Endothelial cell of umbilical vein (primary cell): ENCODE measurements around the gene LIPG. TPM values are rescaled to one million over a fixed set of nuclear protein-coding genes. Genes with fewer than 3 reads are reported as not detected.

Experiments
- BruUV-seq: library from RNA; stranded (reverse); fragments of 400-500 nt; replicated peaks from 2 replicates; lab custom pipeline; 2021; lab: Mats Ljungman, UMichigan
- CTCF ChIA-PET: fragments of 300-600, 350-600 bp; sonication (Branson Sonifier 250); formaldehyde crosslinking; loops from one replicate; lab custom pipeline; 2021; ENCODE audit warnings: antibody characterized with exemption, inconsistent platforms; lab: Charles Lee
- POLR2A ChIA-PET: fragments of 300-600, 350-600 bp; sonication (Branson Sonifier 250); formaldehyde crosslinking; loops from one replicate; lab custom pipeline; 2021; ENCODE audit warnings: antibody characterized with exemption, inconsistent platforms; lab: Charles Lee
- DNase-seq: peaks from one replicate; pipeline ENCODE4 v3.0.0-alpha.2; 2011; ENCODE audit warnings: low read depth, low spot score
- FAIRE-seq: peaks from 2 replicates; lab custom pipeline; 2011; peaks lifted over from hg19 to GRCh38; lab: Jason Lieb, UNC
- H2AFZ ChIP-seq: 2 replicates; pipeline ENCODE4 v1.6.0; 2012; ENCODE audit warnings: low read depth, low read length, control low read depth, inconsistent platforms
- H3K27ac ChIP-seq: 2 replicates; pipeline ENCODE4 v1.5.1; 2011; ENCODE audit warnings: low read depth, mild to moderate bottlenecking, control low read depth, low read length, moderate library complexity; ENCODE audit not compliant: insufficient read depth
- H3K27me3 ChIP-seq, 2 experiments: 2 replicates each; pipeline versions ENCODE4 v1.6.0 to v1.6.1; 2011; ENCODE audit warnings: low read length in 2 of 2, mixed read lengths in 1 of 2; ENCODE audit not compliant: control insufficient read depth in 2 of 2, insufficient read depth in 2 of 2
- H3K36me3 ChIP-seq, 2 experiments: 2 replicates in 1 of 2; 3 replicates in 1 of 2; pipeline ENCODE4 v1.5.1; 2011; ENCODE audit warnings: low read length in 2 of 2, mild to moderate bottlenecking in 1 of 2, moderate library complexity in 1 of 2; ENCODE audit not compliant: control insufficient read depth in 2 of 2, insufficient read depth in 2 of 2; ENCODE audit errors: extremely low read depth in 1 of 2
- H3K4me1 ChIP-seq: 3 replicates; pipeline ENCODE4 v1.5.1; 2011; ENCODE audit warnings: mild to moderate bottlenecking, low read length; ENCODE audit not compliant: control insufficient read depth, insufficient read depth; ENCODE audit errors: extremely low read depth
- H3K4me2 ChIP-seq: 2 replicates; pipeline ENCODE4 v1.6.1; 2011; ENCODE audit warnings: low read length, control low read depth, mixed read lengths; ENCODE audit not compliant: insufficient read depth
- H3K4me3 ChIP-seq, 3 experiments: fragments of 200-600 bp in 1 of 3; sonication (generic), shearing (Covaris generic) in 1 of 3; replicated peaks in 1 of 3; 2 replicates each; pipeline ENCODE4 v1.5.1; 2011 to 2016; ENCODE audit warnings: control low read depth in 3 of 3, low read length in 3 of 3, mild to moderate bottlenecking in 2 of 3, inconsistent platforms in 1 of 3, low read depth in 1 of 3, moderate library complexity in 1 of 3; ENCODE audit not compliant: insufficient read depth in 1 of 3
- H3K79me2 ChIP-seq: 2 replicates; pipeline ENCODE4 v1.6.0; 2012; ENCODE audit warnings: low read length, inconsistent platforms; ENCODE audit not compliant: control insufficient read depth, insufficient read depth
- H3K9ac ChIP-seq: replicated peaks from 2 replicates; pipeline ENCODE3; 2011; ENCODE audit warnings: low read length, control low read depth; ENCODE audit not compliant: insufficient read depth; ENCODE audit errors: extremely low read depth
- H3K9me1 ChIP-seq: replicated peaks from 3 replicates; pipeline ENCODE4 v1.6.0; 2011; ENCODE audit warnings: mild to moderate bottlenecking, low read length; ENCODE audit not compliant: control insufficient read depth, insufficient read depth; ENCODE audit errors: extremely low read depth
- H3K9me3 ChIP-seq: replicated peaks from 2 replicates; pipeline ENCODE4 v1.5.1; 2012; ENCODE audit warnings: low read length, inconsistent platforms; ENCODE audit not compliant: control insufficient read depth, insufficient read depth
- H4K20me1 ChIP-seq: replicated peaks from 2 replicates; pipeline ENCODE3; 2011; ENCODE audit warnings: mild to moderate bottlenecking, low read length; ENCODE audit not compliant: control insufficient read depth, insufficient read depth; ENCODE audit errors: extremely low read depth
- CTCF ChIP-seq, 2 donors: IDR thresholded peaks; 1 replicate in 1 of 2; 2 replicates in 1 of 2; pipeline ENCODE4 v1.5.1; 2011; ENCODE audit warnings: low read length in 2 of 2, mild to moderate bottlenecking in 2 of 2, moderate library complexity in 2 of 2, control low read depth in 1 of 2, inconsistent platforms in 1 of 2, low read depth in 1 of 2; ENCODE audit not compliant: insufficient read depth in 1 of 2; ENCODE audit errors: extremely low read depth in 1 of 2
- EZH2 ChIP-seq: IDR thresholded peaks from 2 replicates; pipeline ENCODE4 v1.6.1; 2012; ENCODE audit warnings: borderline replicate concordance, low read depth, mild to moderate bottlenecking, moderate library complexity, low read length, inconsistent platforms; ENCODE audit not compliant: severe bottlenecking
- FOS ChIP-seq: IDR thresholded peaks from 2 replicates; pipeline ENCODE4 v1.6.1; 2011; ENCODE audit warnings: mild to moderate bottlenecking, low read length, moderate library complexity, borderline replicate concordance; ENCODE audit not compliant: insufficient read depth
- GATA2 ChIP-seq: IDR thresholded peaks from 2 replicates; pipeline ENCODE4 v1.7.0; 2011; ENCODE audit warnings: low read depth, mild to moderate bottlenecking, moderate library complexity, mixed read lengths, low read length; ENCODE audit not compliant: insufficient read length, insufficient read depth
- JUN ChIP-seq: IDR thresholded peaks from 2 replicates; pipeline ENCODE4 v1.6.1; 2011; ENCODE audit warnings: borderline replicate concordance, low read depth; ENCODE audit not compliant: insufficient read length, insufficient read depth
- MAX ChIP-seq: IDR thresholded peaks from 2 replicates; pipeline ENCODE4 v1.6.1; 2011; ENCODE audit not compliant: insufficient read depth, insufficient read length
- MYC ChIP-seq: IDR thresholded peaks from one replicate; pipeline ENCODE4 v1.6.1; 2011; ENCODE audit warnings: mild to moderate bottlenecking, low read depth, low read length
- POLR2A ChIP-seq: IDR thresholded peaks from 2 replicates; pipeline ENCODE4 v1.6.1; 2012; ENCODE audit warnings: low read depth, mild to moderate bottlenecking, control low read depth, low read length
- POLR2AphosphoS5 ChIP-seq: IDR thresholded peaks from 2 replicates; pipeline ENCODE4 v1.6.1; 2012; ENCODE audit warnings: low read depth, mild to moderate bottlenecking, control low read depth, low read length, moderate library complexity; ENCODE audit not compliant: insufficient read depth
- dilution Hi-C: fragments of 300-500 bp; cut with MboI; formaldehyde crosslinking; loops from one replicate; pipeline ENCODE4 v1.15.0; 2019; ENCODE audit warnings: low sequenced_read_pairs; ENCODE audit not compliant: extremely low pct_ligation_motif_present
- intact Hi-C: fragments of 100-400 bp; cut with micrococcal nuclease; formaldehyde crosslinking; loops from one replicate; pipeline ENCODE4 v1.10.0; 2022
- polyA plus RNA-seq, 4 experiments: library from polyadenylated mRNA; depleted of rRNA in 3 of 4; stranded (reverse) in 3 of 4; unstranded in 1 of 4; fragments of >200 nt; gene quantifications; 2 replicates each; pipeline versions ENCODE4 v1.2.1 to v1.2.3, GENCODE V29; 2011 to 2012; ENCODE audit warnings: missing spikeins in 1 of 4
- total RNA-seq: library from RNA; stranded (reverse); gene quantifications from 2 replicates; pipeline ENCODE4 v1.2.3, GENCODE V29; 2021

Gene LIPG
- total and polyA plus RNA-seq, 2 donors (not counting 3 experiments of a cell fraction or from before 2014, with no cell fraction given), result 80.6 to 86.3 TPM

GRCh38 chr18:49621301-49621700, 59.4 kb downstream of the LIPG start:
- no peak overlapping the region for H3K9ac ChIP-seq
- H4K20me1 ChIP-seq, result no peaks in the 10 kb centered on the region
- TF ChIP-seq POLR2A, result no peak
- no peak for TF ChIP-seq POLR2AphosphoS5
- TF ChIP-seq MYC, result no peak
- TF ChIP-seq JUN, result no peak
- TF ChIP-seq EZH2, result no peak
- TF ChIP-seq FOS, result no peak
- TF ChIP-seq CTCF (IDR thresholded peaks at IDR 0.05; ENCODE audit: extremely low read depth in 1 of 2, insufficient read depth in 1 of 2, low read depth in 1 of 2, low read length in 2 of 2), result no peak
- no peak for TF ChIP-seq GATA2
- no peak for TF ChIP-seq MAX
- H3K9me3 ChIP-seq, result no peaks in the 10 kb centered on the region
- H3K4me2 ChIP-seq, result no peak overlapping the region
- H3K27ac ChIP-seq, result no peak overlapping the region
- FAIRE-seq (no peak), DNase-seq (no peak)
- no peak overlapping the region for H2AFZ ChIP-seq
- no TSS peak for BruUV-seq
- ChIA-PET CTCF (interaction anchor here (1.5 kb wide), 1 partner anchor 9 kb away, joined by 3 read pairs; no protein-coding TSS in a partner anchor), POLR2A (no interaction called here)
- H3K4me1 ChIP-seq, result peaks cover 14% of the 10 kb centered on the region
- no peaks in the 10 kb centered on the region for H3K9me1 ChIP-seq
- H3K79me2 ChIP-seq, result no peaks in the 10 kb centered on the region
- peaks cover 0 to 2% of the 10 kb centered on the region in 2 experiments for H3K27me3 ChIP-seq
- intact Hi-C loops (no loop called here), dilution Hi-C loops (no loop called here)
- H3K36me3 ChIP-seq, result no peaks in the 10 kb centered on the region
- H3K4me3 ChIP-seq, result no peak overlapping the region
